ENCODE measurements around the gene SH3YL1. TPM values are rescaled to one million over a fixed set of nuclear protein-coding genes. Genes with fewer than 3 reads are reported as not detected.

Gene SH3YL1
- total and polyA plus RNA-seq, 2 of the 4 experiments (the other 2 are of a cell fraction): 18.1 to 21.2 TPM

- Histone ChIP-seq H3K79me1 (ENCODE audit: low read depth in 1 of 2, low read length in 2 of 2) (no peaks in the 10 kb centered on the region), H4K91ac (ENCODE audit: insufficient read depth, low read depth, low read length) (no peak overlapping the region), H2AFZ (replicated peaks; ENCODE audit: low read length, poor library complexity) (no peak overlapping the region), H4K8ac (ENCODE audit: low read depth in 2 of 2, low read length in 2 of 2) (no peak overlapping the region), H3K4me2 (ENCODE audit: low read depth, low read length) (no peak overlapping the region), H3K36me3 (ENCODE audit: control insufficient read depth, insufficient read depth, low read length) (no peaks in the 10 kb centered on the region), H2BK120ac (ENCODE audit: low read depth, low read length) (no peak overlapping the region), H3K27ac (ENCODE audit: insufficient read depth, low read length) (no peak overlapping the region), H3K56ac (ENCODE audit: extremely low read depth, insufficient read depth, low read length) (no peak overlapping the region), H2BK15ac (ENCODE audit: low read depth, low read length) (no peak overlapping the region), H3K27me3 (ENCODE audit: control insufficient read depth, insufficient read depth, low read length) (no peaks in the 10 kb centered on the region), H3K4me1 (ENCODE audit: control insufficient read depth, insufficient read depth, low read length) (no peaks in the 10 kb centered on the region), H2BK5ac (ENCODE audit: low read depth, low read length, poor library complexity, severe bottlenecking) (no peak overlapping the region), H3K9ac (ENCODE audit: low read depth, low read length) (no peak overlapping the region), H3K9me3 (ENCODE audit: control insufficient read depth, insufficient read depth, low read length) (peaks cover 2% of the 10 kb centered on the region; the same call in 1 of the 2 replicates), H2AK5ac (ENCODE audit: low read depth, low read length) (no peak overlapping the region), H3K18ac (ENCODE audit: low read depth, low read length) (no peak overlapping the region), H2AK9ac (replicated peaks; ENCODE audit: low read depth, low read length, poor library complexity) (no peak overlapping the region), H3K23ac (ENCODE audit: low read depth, low read length) (no peak overlapping the region), H2BK20ac (ENCODE audit: low read depth, low read length) (no peak overlapping the region), H4K5ac (ENCODE audit: low read depth, low read length) (no peak overlapping the region), H3K9me1 (ENCODE audit: insufficient read depth, low read length) (no peaks in the 10 kb centered on the region), H3K4me3 (ENCODE audit: insufficient read depth, low read depth, low read length) (no peak overlapping the region), H3K4ac (ENCODE audit: low read depth, low read length) (no peak overlapping the region), H4K20me1 (ENCODE audit: insufficient read depth, low read length) (no peaks in the 10 kb centered on the region), H3K14ac (replicated peaks; ENCODE audit: low read depth, low read length) (no peak overlapping the region)
- in situ Hi-C loops (cut with MboI; ENCODE audit: low sequenced_read_pairs): no loop called here
- CTCF ChIA-PET: no interaction called here
- no peak for TF ChIP-seq RCOR1 (IDR thresholded peaks at IDR 0.05; ENCODE audit: insufficient replicate concordance, low read length)
- no peak for TF ChIP-seq CHD1 (IDR thresholded peaks at IDR 0.05; ENCODE audit: low read depth, low read length)
- no peak for TF ChIP-seq MXI1 (IDR thresholded peaks at IDR 0.05; ENCODE audit: borderline replicate concordance, low read depth, low read length)
- TF ChIP-seq, protein P1, sequence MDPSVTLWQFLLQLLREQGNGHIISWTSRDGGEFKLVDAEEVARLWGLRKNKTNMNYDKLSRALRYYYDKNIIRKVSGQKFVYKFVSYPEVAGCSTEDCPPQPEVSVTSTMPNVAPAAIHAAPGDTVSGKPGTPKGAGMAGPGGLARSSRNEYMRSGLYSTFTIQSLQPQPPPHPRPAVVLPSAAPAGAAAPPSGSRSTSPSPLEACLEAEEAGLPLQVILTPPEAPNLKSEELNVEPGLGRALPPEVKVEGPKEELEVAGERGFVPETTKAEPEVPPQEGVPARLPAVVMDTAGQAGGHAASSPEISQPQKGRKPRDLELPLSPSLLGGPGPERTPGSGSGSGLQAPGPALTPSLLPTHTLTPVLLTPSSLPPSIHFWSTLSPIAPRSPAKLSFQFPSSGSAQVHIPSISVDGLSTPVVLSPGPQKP (IDR thresholded peaks at IDR 0.05; ENCODE audit: borderline replicate concordance, low read depth, low read length): no peak
- no peak for TF ChIP-seq RAD21 (IDR thresholded peaks at IDR 0.05; ENCODE audit: low read length)
- TF ChIP-seq BHLHE40 (IDR thresholded peaks at IDR 0.05; ENCODE audit: low read depth, low read length): no peak
- TF ChIP-seq MAFK (IDR thresholded peaks at IDR 0.05; ENCODE audit: low read depth, low read length): no peak
- TF ChIP-seq USF2 (IDR thresholded peaks at IDR 0.05; ENCODE audit: low read depth, low read length): no peak
- no peak for TF ChIP-seq RFX5 (IDR thresholded peaks at IDR 0.05; ENCODE audit: low read depth, low read length)
- TF ChIP-seq NFE2L2 (IDR thresholded peaks at IDR 0.05; ENCODE audit: low read depth, low read length): no peak
- TF ChIP-seq MAZ (IDR thresholded peaks at IDR 0.05; ENCODE audit: borderline replicate concordance, low read depth, low read length): no peak
- no peak for TF ChIP-seq POLR2A (IDR thresholded peaks at IDR 0.05; ENCODE audit: low read depth, low read length)
- TF ChIP-seq SMC3 (IDR thresholded peaks at IDR 0.05; ENCODE audit: low read depth, low read length): no peak
- no TSS peak for BruUV-seq (replicated peaks)
- intact Hi-C loops (cut with micrococcal nuclease): no loop called here
- POLR2A ChIA-PET (ENCODE audit: unreplicated experiment): no interaction called here
- dilution Hi-C loops (cut with HindIII; ENCODE audit: low sequenced_read_pairs, unreplicated experiment): no loop called here
- ATAC-seq (ENCODE audit: low read depth) (no peak), DNase-seq (no peak)
- no CpG with 5 or more reads among the region's 2 CpGs for WGBS, 2 experiments (ENCODE audit: extremely low coverage in 2 of 2, insufficient read length in 1 of 2)
These were observed 54.4 kb downstream of the SH3YL1 start for GRCh38 chr2:209470-209869.

All from IMR-90 (cell line).